OCI-LY3 (cell line): ENCODE results near the gene UBA52.

Experiments used
- EZH2phosphoT487 ChIP-seq: fragments of 200-600 bp; shearing (Covaris generic); IDR thresholded peaks from 2 replicates; pipeline ENCODE4 v1.6.1; 2018; ENCODE audit warnings: antibody characterized with exemption, mixed run types, low read depth
- TF ChIP-seq, protein P1 (sequence below): fragments of 200-600, 300-600 bp; sonication (generic); IDR thresholded peaks from 2 replicates; pipeline ENCODE4 v1.5.1; 2014; ENCODE audit warnings: antibody characterized with exemption, low read length, low read depth

DNA sequence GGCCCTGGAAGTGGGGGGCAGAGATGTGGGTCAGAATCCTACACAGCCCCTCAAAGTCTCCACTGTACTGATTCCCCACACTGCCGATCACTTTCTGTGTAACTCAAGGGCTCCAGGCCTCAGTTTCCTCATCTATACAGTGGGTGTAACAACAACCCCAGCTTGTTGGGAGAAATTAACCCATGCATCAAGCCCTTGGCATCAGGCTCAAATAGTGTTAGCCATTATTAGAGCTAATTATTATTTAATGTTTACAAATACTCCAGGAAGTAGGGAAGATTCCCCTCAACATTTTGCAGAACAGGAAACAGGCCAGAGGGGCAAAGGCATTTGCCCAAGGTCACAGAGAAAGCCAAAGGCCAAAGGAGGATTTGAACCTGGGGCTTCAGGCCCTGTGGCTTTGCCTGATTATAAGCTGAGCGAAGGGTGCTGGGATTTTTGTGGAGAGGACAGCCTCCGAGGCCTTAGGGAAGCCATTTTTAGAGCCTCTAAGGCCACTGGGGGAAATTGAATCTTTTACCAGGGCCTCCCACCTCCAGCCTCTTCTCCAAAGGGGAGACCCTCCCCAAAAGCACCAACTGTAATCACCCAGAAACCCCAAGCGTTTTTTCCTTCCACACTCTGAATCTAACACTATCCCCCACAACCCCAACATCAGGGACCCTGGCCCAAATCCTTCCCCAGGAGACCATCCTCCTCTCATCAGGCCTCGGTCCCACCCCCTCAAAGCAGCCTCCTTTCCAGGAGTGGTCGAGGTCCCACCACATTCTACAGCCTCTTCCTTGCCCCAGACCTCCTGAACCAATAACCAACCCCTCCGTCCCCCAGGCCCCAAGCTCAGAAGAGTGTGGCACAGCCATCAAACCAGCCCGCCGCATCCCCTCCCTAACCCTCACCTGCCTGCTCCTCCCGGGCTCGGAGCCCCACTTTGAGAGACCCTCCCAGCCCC, 29.4 kb upstream of the UBA52 start:
- TF ChIP-seq, protein P1, sequence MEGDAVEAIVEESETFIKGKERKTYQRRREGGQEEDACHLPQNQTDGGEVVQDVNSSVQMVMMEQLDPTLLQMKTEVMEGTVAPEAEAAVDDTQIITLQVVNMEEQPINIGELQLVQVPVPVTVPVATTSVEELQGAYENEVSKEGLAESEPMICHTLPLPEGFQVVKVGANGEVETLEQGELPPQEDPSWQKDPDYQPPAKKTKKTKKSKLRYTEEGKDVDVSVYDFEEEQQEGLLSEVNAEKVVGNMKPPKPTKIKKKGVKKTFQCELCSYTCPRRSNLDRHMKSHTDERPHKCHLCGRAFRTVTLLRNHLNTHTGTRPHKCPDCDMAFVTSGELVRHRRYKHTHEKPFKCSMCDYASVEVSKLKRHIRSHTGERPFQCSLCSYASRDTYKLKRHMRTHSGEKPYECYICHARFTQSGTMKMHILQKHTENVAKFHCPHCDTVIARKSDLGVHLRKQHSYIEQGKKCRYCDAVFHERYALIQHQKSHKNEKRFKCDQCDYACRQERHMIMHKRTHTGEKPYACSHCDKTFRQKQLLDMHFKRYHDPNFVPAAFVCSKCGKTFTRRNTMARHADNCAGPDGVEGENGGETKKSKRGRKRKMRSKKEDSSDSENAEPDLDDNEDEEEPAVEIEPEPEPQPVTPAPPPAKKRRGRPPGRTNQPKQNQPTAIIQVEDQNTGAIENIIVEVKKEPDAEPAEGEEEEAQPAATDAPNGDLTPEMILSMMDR, result no peak
- no peak for TF ChIP-seq EZH2phosphoT487
